ENCODE data around the gene ST6GALNAC1. TPM values are rescaled to one million over a fixed set of nuclear protein-coding genes. Genes with fewer than 3 reads are reported as not detected.

ST6GALNAC1 gene
- polyA plus RNA-seq, 1 donor (not counting 4 experiments of a cell fraction or from before 2014, with no cell fraction given), result 0.46 TPM

DNA sequence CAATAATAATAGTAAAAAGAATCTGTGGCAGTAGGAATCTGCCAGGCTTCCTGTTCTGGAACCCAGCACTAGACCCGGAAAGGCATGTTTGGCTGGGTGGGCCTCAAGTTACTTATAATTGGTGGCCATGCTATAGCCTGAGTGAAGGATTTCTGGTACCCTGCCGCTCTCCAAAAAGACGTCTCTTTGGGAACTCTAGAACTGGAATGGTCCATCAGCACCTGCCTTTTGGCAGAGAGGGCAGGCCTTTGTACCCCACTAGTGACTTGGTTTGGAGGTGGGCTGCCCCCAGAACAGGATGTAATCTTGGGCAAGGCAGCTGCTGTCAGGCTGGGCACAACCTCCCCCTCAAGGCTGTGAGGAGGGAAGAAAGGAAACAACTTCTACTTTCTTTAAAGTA lies 29.3 kb upstream of the ST6GALNAC1 start:
- no peak overlapping the region for H3K4me3 ChIP-seq (ENCODE audit: control insufficient read depth in 2 of 3, extremely low read depth in 1 of 3, insufficient read depth in 2 of 3, low read depth in 1 of 3, low read length in 3 of 3)
- no peaks in the 10 kb centered on the region for H3K79me2 ChIP-seq (ENCODE audit: control insufficient read depth, insufficient read depth, low read length)
- H3K9me3 ChIP-seq (ENCODE audit: control insufficient read depth, low read depth, low read length), result no peaks in the 10 kb centered on the region
- no peak for FAIRE-seq
- DNase-seq (ENCODE audit: low read depth, low spot score), result no peak
- no peak for TF ChIP-seq CTCF (optimal IDR thresholded peaks at IDR 0.05 in 1 of 3, IDR thresholded peaks at IDR 0.05 in 1 of 3, conservative IDR thresholded peaks at IDR 0.05 in 1 of 3; ENCODE audit: extremely low read depth in 1 of 3, insufficient read depth in 2 of 3, low read length in 3 of 3)
- TF ChIP-seq EZH2 (IDR thresholded peaks at IDR 0.05; ENCODE audit: low read length), result no peak
- H3K36me3 ChIP-seq (ENCODE audit: control insufficient read depth in 2 of 2, extremely low read depth in 1 of 2, insufficient read depth in 2 of 2, low read length in 2 of 2), result no peaks in the 10 kb centered on the region
- H3K9me1 ChIP-seq (ENCODE audit: control insufficient read depth, extremely low read depth, insufficient read depth, low read length), result no peaks in the 10 kb centered on the region
- H3K4me2 ChIP-seq (ENCODE audit: control insufficient read depth, extremely low read depth, insufficient read depth, low read depth, low read length), result peak overlapping the region; percentile 71
- no peak overlapping the region for H3K9ac ChIP-seq (ENCODE audit: control insufficient read depth, extremely low read depth, insufficient read depth, low read length)
- dilution Hi-C loops (cut with MboI; ENCODE audit: extremely low pct_ligation_motif_present, low sequenced_read_pairs), result no loop called here
- H3K4me1 ChIP-seq (ENCODE audit: control insufficient read depth, extremely low read depth, insufficient read depth, low read length), result peaks cover 21% of the 10 kb centered on the region
- no peaks in the 10 kb centered on the region for H3K27me3 ChIP-seq (ENCODE audit: control insufficient read depth, extremely low read depth, insufficient read depth, low read length)
- H2AFZ ChIP-seq (ENCODE audit: control insufficient read depth, low read length), result no peak overlapping the region
- H3K27ac ChIP-seq (ENCODE audit: control insufficient read depth, insufficient read depth, low read length), result no peak overlapping the region
- no peaks in the 10 kb centered on the region for H4K20me1 ChIP-seq (ENCODE audit: control insufficient read depth, extremely low read depth, insufficient read depth, low read length)

GRCh38 chr17:76672270-76672851 lies 28.8 kb upstream of the ST6GALNAC1 start:
- Histone ChIP-seq H3K4me2 (ENCODE audit: control insufficient read depth, extremely low read depth, insufficient read depth, low read depth, low read length) (peak overlapping the region; percentile 71), H3K36me3 (ENCODE audit: control insufficient read depth in 2 of 2, extremely low read depth in 1 of 2, insufficient read depth in 2 of 2, low read length in 2 of 2) (no peaks in the 10 kb centered on the region), H3K4me1 (ENCODE audit: control insufficient read depth, extremely low read depth, insufficient read depth, low read length) (peaks cover 26% of the 10 kb centered on the region), H3K27ac (ENCODE audit: control insufficient read depth, insufficient read depth, low read length) (peak overlapping the region; percentile 82), H3K9me1 (ENCODE audit: control insufficient read depth, extremely low read depth, insufficient read depth, low read length) (no peaks in the 10 kb centered on the region), H3K9ac (ENCODE audit: control insufficient read depth, extremely low read depth, insufficient read depth, low read length) (peak overlapping the region; percentile 71), H3K9me3 (ENCODE audit: control insufficient read depth, low read depth, low read length) (no peaks in the 10 kb centered on the region), H3K27me3 (ENCODE audit: control insufficient read depth, extremely low read depth, insufficient read depth, low read length) (no peaks in the 10 kb centered on the region), H4K20me1 (ENCODE audit: control insufficient read depth, extremely low read depth, insufficient read depth, low read length) (no peaks in the 10 kb centered on the region), H3K79me2 (ENCODE audit: control insufficient read depth, insufficient read depth, low read length) (no peaks in the 10 kb centered on the region), H3K4me3 (ENCODE audit: control insufficient read depth in 2 of 3, extremely low read depth in 1 of 3, insufficient read depth in 2 of 3, low read depth in 1 of 3, low read length in 3 of 3) (peak overlapping the region; percentile 52 to 88 (median 82)), H2AFZ (ENCODE audit: control insufficient read depth, low read length) (peak overlapping the region; percentile 57)
- no peak for DNase-seq (ENCODE audit: low read depth, low spot score)
- dilution Hi-C loops (cut with MboI; ENCODE audit: extremely low pct_ligation_motif_present, low sequenced_read_pairs), result no loop called here
- TF ChIP-seq CTCF (optimal IDR thresholded peaks at IDR 0.05 in 1 of 3, IDR thresholded peaks at IDR 0.05 in 1 of 3, conservative IDR thresholded peaks at IDR 0.05 in 1 of 3; ENCODE audit: extremely low read depth in 1 of 3, insufficient read depth in 2 of 3, low read length in 3 of 3) (no peak), EZH2 (IDR thresholded peaks at IDR 0.05; ENCODE audit: low read length) (no peak)
- FAIRE-seq, result no peak
